Endodermal cell (in vitro differentiated cells): ENCODE data around the gene SUPT7L. TPM values are rescaled to one million over a fixed set of nuclear protein-coding genes. Genes with fewer than 3 reads are reported as not detected.

Source experiments
- DNase-seq: peaks from one replicate; pipeline ENCODE4 v3.0.0-alpha.2; 2017
- H3K27ac ChIP-seq: 2 replicates; pipeline ENCODE4 v1.5.1; 2013; ENCODE audit warnings: mild to moderate bottlenecking, low read depth, low read length, moderate library complexity
- H3K27me3 ChIP-seq: 2 replicates; pipeline ENCODE4 v1.6.1; 2013; ENCODE audit warnings: mild to moderate bottlenecking, low read length, moderate library complexity; ENCODE audit not compliant: insufficient read depth, control insufficient read depth, poor library complexity, severe bottlenecking
- H3K36me3 ChIP-seq: 2 replicates; pipeline ENCODE4 v1.7.0; 2013; ENCODE audit warnings: mild to moderate bottlenecking, low read length, moderate library complexity; ENCODE audit not compliant: control insufficient read depth, insufficient read depth
- H3K4me1 ChIP-seq: one replicate; pipeline ENCODE4 v1.7.0; 2013; ENCODE audit warnings: low read length; ENCODE audit not compliant: control insufficient read depth, insufficient read depth
- H3K4me3 ChIP-seq: 2 replicates; pipeline ENCODE4 v1.5.1; 2013; ENCODE audit warnings: mild to moderate bottlenecking, low read length, moderate library complexity
- H3K9ac ChIP-seq: 2 replicates; pipeline ENCODE4 v1.6.1; 2013; ENCODE audit warnings: mild to moderate bottlenecking, low read length, moderate library complexity; ENCODE audit not compliant: poor library complexity, severe bottlenecking; ENCODE audit errors: extremely low read depth
- H3K9me3 ChIP-seq: 2 replicates; pipeline ENCODE4 v1.6.1; 2013; ENCODE audit warnings: mild to moderate bottlenecking, low read length, moderate library complexity; ENCODE audit not compliant: control insufficient read depth
- H3K27ac Mint-ChIP-seq: 2 replicates; pipeline ENCODE4 v1.8.0; 2020; ENCODE audit warnings: mixed read lengths
- H3K27me3 Mint-ChIP-seq: 2 replicates; pipeline ENCODE4 v1.8.0; 2021; ENCODE audit warnings: mild to moderate bottlenecking, mixed read lengths; ENCODE audit not compliant: insufficient read depth
- H3K36me3 Mint-ChIP-seq: 2 replicates; pipeline ENCODE4 v1.8.0; 2020; ENCODE audit warnings: low read depth, mixed read lengths
- H3K4me1 Mint-ChIP-seq: 2 replicates; pipeline ENCODE4 v1.8.0; 2020; ENCODE audit warnings: mixed read lengths
- H3K4me3 Mint-ChIP-seq: 2 replicates; pipeline ENCODE4 v1.8.0; 2020; ENCODE audit warnings: mild to moderate bottlenecking, moderate library complexity, mixed read lengths
- H3K9me3 Mint-ChIP-seq: 2 replicates; pipeline ENCODE4 v1.8.0; 2020; ENCODE audit warnings: mild to moderate bottlenecking, mixed read lengths
- CTCF ChIP-seq: fragments of 200-600 bp; sonication (generic); conservative IDR thresholded peaks from 2 replicates; pipeline ENCODE4 v1.5.0; 2021; ENCODE audit warnings: antibody characterized with exemption, mild to moderate bottlenecking
- WGBS, 2 experiments: methylation state at CpG; one replicate each; pipeline versions ENCODE4 v1.1.5 to v1.1.7; 2013; ENCODE audit warnings: missing lambda C conversion rate in 2 of 2, mixed read lengths in 1 of 2; ENCODE audit not compliant: insufficient coverage in 1 of 2, insufficient read length in 1 of 2; 5-methylcytosine and 5-hydroxymethylcytosine counted together
- long read RNA-seq, 4 experiments: library from polyadenylated mRNA in 2 of 4; library from RNA in 1 of 4; library from capped mRNA in 1 of 4; stranded (forward) in 3 of 4; unstranded in 1 of 4; transcript quantifications; one replicate each; pipeline ENCODE4 v2.0.0, GENCODE V29; 2020 to 2021; ENCODE audit warnings: inconsistent platforms in 1 of 4
- polyA plus RNA-seq, 2 experiments: library from polyadenylated mRNA; stranded (reverse); fragments of 50-300 nt; gene quantifications; one replicate each; pipeline ENCODE4 v1.2.3, GENCODE V29; 2013
- total RNA-seq, 2 donors: library from RNA; stranded (reverse); fragmentation: NEBNext Ultra II Directional in 1 of 2; extraction: Animal tissue kit (Norgen Biotek cat#: 25700) in 1 of 2; gene quantifications; 2 replicates in 1 of 2; 3 replicates in 1 of 2; pipeline ENCODE4 v1.2.1, GENCODE V29; 2021

Gene SUPT7L
- 10 to 100 TPM; 43.3 to 43.9 TPM for total RNA-seq
- polyA plus RNA-seq (2013, experiment 1 of 2) = 40.9 TPM
- polyA plus RNA-seq (2013, experiment 2 of 2) = 36.3 TPM
- long read RNA-seq, experiment 1, full-length matches to known transcripts = 7 of 19 reads
- long read RNA-seq, experiment 1, partial matches to known transcripts = 7 of 19 reads
- long read RNA-seq, experiment 1, other reads (novel, unspliced or antisense) = 5 of 19 reads
- long read RNA-seq, experiment 2, full-length matches to known transcripts = 68 of 95 reads
- long read RNA-seq, experiment 2, partial matches to known transcripts = 8 of 95 reads
- long read RNA-seq, experiment 2, other reads (novel, unspliced or antisense) = 19 of 95 reads
- long read RNA-seq, experiment 3, full-length matches to known transcripts = 197 of 281 reads
- long read RNA-seq, experiment 3, partial matches to known transcripts = 19 of 281 reads
- long read RNA-seq, experiment 3, other reads (novel, unspliced or antisense) = 65 of 281 reads
- long read RNA-seq, experiment 4, full-length matches to known transcripts = 72 of 112 reads
- long read RNA-seq, experiment 4, partial matches to known transcripts = 6 of 112 reads
- long read RNA-seq, experiment 4, other reads (novel, unspliced or antisense) = 34 of 112 reads

GRCh38 chr2:27663285-27664153, at the start of gene SUPT7L, which contains the start of gene SLC4A1AP:
TSS of gene SUPT7L (minus strand) at chr2:27663614. CDS start at chr2:27662192, 1,422 bp downstream.
TSS of gene SLC4A1AP (plus strand) at chr2:27663889. CDS start at chr2:27663915, 26 bp downstream.
- H3K4me1 Mint-ChIP-seq = peaks cover 15% of the 10 kb centered on the region
- H3K9me3 ChIP-seq = no peaks in the 10 kb centered on the region
- peak within 1 kb of the TSS; percentile 58 for H3K9ac ChIP-seq
- H3K36me3 Mint-ChIP-seq = peaks cover 44% of the 10 kb centered on the region
- peak; percentile 89 for DNase-seq
- peak within 1 kb of the TSS; percentile 98 for H3K4me3 Mint-ChIP-seq
- H3K36me3 ChIP-seq = peaks cover 46% of the 10 kb centered on the region
- WGBS, 2 experiments = 0% methylated on average over 41 to 56 of the region's 56 CpGs
- H3K9me3 Mint-ChIP-seq = no peaks in the 10 kb centered on the region
- peak within 1 kb of the TSS; percentile 69 for H3K27ac ChIP-seq
- no peaks in the 10 kb centered on the region for H3K4me1 ChIP-seq
- peak; percentile 18 for TF ChIP-seq CTCF
- H3K4me3 ChIP-seq = peak within 1 kb of the TSS; percentile 87
- peak within 1 kb of the TSS; percentile 100 for H3K27ac Mint-ChIP-seq
- H3K27me3 Mint-ChIP-seq = no peaks in the 10 kb centered on the region
- no peaks in the 10 kb centered on the region for H3K27me3 ChIP-seq

- H3K4me1 Mint-ChIP-seq = peaks cover 17% of the 10 kb centered on the region
Measured at GRCh38 chr2:27713201-27713600, 49.8 kb upstream of the SUPT7L start.

More at GRCh38 chr2:27713201-27713600, 49.8 kb upstream of the SUPT7L start:
- DNase-seq = no peak
- H3K9me3 ChIP-seq = no peaks in the 10 kb centered on the region
- Mint-ChIP-seq H3K27me3 (peaks cover 31% of the 10 kb centered on the region), H3K27ac (no peak overlapping the region), H3K36me3 (no peaks in the 10 kb centered on the region), H3K4me3 (no peak overlapping the region), H3K9me3 (no peaks in the 10 kb centered on the region)
- H3K27me3 ChIP-seq = peaks cover 10% of the 10 kb centered on the region
- no peak overlapping the region for H3K27ac ChIP-seq
- no peaks in the 10 kb centered on the region for H3K36me3 ChIP-seq
- no peak overlapping the region for H3K4me3 ChIP-seq
- H3K9ac ChIP-seq = no peak overlapping the region
- TF ChIP-seq CTCF = no peak
- 92 to 94% methylated on average over 3 to 5 of the region's 5 CpGs for WGBS, 2 experiments
- no peaks in the 10 kb centered on the region for H3K4me1 ChIP-seq
